GM23338 (cell line): ENCODE results near the gene MLLT1. TPM values are rescaled to one million over a fixed set of nuclear protein-coding genes. Genes with fewer than 3 reads are reported as not detected.

ENCODE experiments used
- ATAC-seq: fragments of 200-7000 bp; cut with Tn5 transposase; 3 replicates; pipeline ENCODE4 v1.9.1; 2020
- DNase-seq: peaks from one replicate; pipeline ENCODE4 v3.0.0-alpha.2; 2015; ENCODE audit warnings: low spot score
- H2AFZ ChIP-seq: fragments of 200-600 bp; sonication (generic); 2 replicates; pipeline ENCODE4 v1.8.0; 2016; ENCODE audit warnings: antibody characterized with exemption, mild to moderate bottlenecking, moderate library complexity
- H3F3A ChIP-seq: fragments of 200-600 bp; sonication (generic); replicated peaks from 2 replicates; pipeline ENCODE4 v1.8.0; 2017; ENCODE audit warnings: antibody characterized with exemption, mixed run types, low read depth
- H3K27ac ChIP-seq: fragments of 200-600 bp; sonication (generic); 2 replicates; pipeline ENCODE4 v1.6.1; 2016; ENCODE audit warnings: low read depth
- H3K27me3 ChIP-seq: fragments of 200-600 bp; sonication (generic); 2 replicates; pipeline ENCODE4 v1.8.0; 2016; ENCODE audit warnings: mild to moderate bottlenecking, mixed run types, moderate library complexity; ENCODE audit not compliant: insufficient read depth
- H3K36me3 ChIP-seq: fragments of 200-600 bp; sonication (generic); 2 replicates; pipeline ENCODE4 v1.8.0; 2016; ENCODE audit warnings: mild to moderate bottlenecking; ENCODE audit not compliant: insufficient read depth
- H3K4me1 ChIP-seq: fragments of 200-600 bp; sonication (generic); 2 replicates; pipeline ENCODE4 v1.8.0; 2016; ENCODE audit warnings: mild to moderate bottlenecking, moderate library complexity; ENCODE audit not compliant: insufficient read depth
- H3K4me2 ChIP-seq: fragments of 200-600 bp; sonication (generic); 2 replicates; pipeline ENCODE4 v1.7.1; 2017; ENCODE audit warnings: mixed run types
- H3K4me3 ChIP-seq: fragments of 200-600 bp; sonication (generic); 2 replicates; pipeline ENCODE4 v1.6.1; 2016; ENCODE audit warnings: mixed run types
- H3K79me2 ChIP-seq: fragments of 200-600 bp; sonication (generic); replicated peaks from 2 replicates; pipeline ENCODE4 v1.8.0; 2017; ENCODE audit warnings: mild to moderate bottlenecking; ENCODE audit not compliant: insufficient read depth
- H3K9me2 ChIP-seq: fragments of 200-600 bp; sonication (generic); 2 replicates; pipeline ENCODE4 v1.8.0; 2017; ENCODE audit not compliant: insufficient read depth
- H4K20me1 ChIP-seq: fragments of 200-600 bp; sonication (generic); replicated peaks from 2 replicates; pipeline ENCODE4 v1.8.0; 2017; ENCODE audit warnings: mild to moderate bottlenecking; ENCODE audit not compliant: insufficient read depth
- H3K27ac Mint-ChIP-seq: 2 replicates; pipeline ENCODE4 v1.8.0; 2020; ENCODE audit warnings: inconsistent platforms, mild to moderate bottlenecking, moderate library complexity, mixed read lengths
- H3K27me3 Mint-ChIP-seq: 3 replicates; pipeline ENCODE4 v1.8.0; 2022; ENCODE audit warnings: low read depth, mild to moderate bottlenecking, moderate library complexity, mixed read lengths, inconsistent platforms; ENCODE audit not compliant: insufficient read depth, poor library complexity
- H3K36me3 Mint-ChIP-seq: 3 replicates; pipeline ENCODE4 v1.8.0; 2021; ENCODE audit warnings: low read depth, mild to moderate bottlenecking, inconsistent platforms, moderate library complexity, mixed read lengths
- H3K4me1 Mint-ChIP-seq: 3 replicates; pipeline ENCODE4 v1.8.0; 2020; ENCODE audit warnings: mild to moderate bottlenecking, inconsistent platforms, mixed read lengths
- H3K4me3 Mint-ChIP-seq: 3 replicates; pipeline ENCODE4 v1.8.0; 2021; ENCODE audit warnings: moderate library complexity, mild to moderate bottlenecking, inconsistent platforms, mixed read lengths
- H3K9me3 Mint-ChIP-seq: 3 replicates; pipeline ENCODE4 v1.8.0; 2020; ENCODE audit warnings: moderate library complexity, mild to moderate bottlenecking, inconsistent platforms, mixed read lengths
- CREB1 ChIP-seq: fragments of 250-450 bp; sonication (Bioruptor Pico); IDR thresholded peaks from 2 replicates; pipeline ENCODE4 v1.5.0; 2020; ENCODE audit warnings: low read depth, mild to moderate bottlenecking, moderate library complexity
- CTCF ChIP-seq, 2 experiments: fragments of 200-600 bp in 1 of 2; sonication (generic) in 1 of 2; conservative IDR thresholded peaks; 2 replicates each; pipeline versions ENCODE4 v1.5.1 to v1.6.1; 2016 to 2017; ENCODE audit warnings: antibody characterized with exemption in 2 of 2, low read depth in 2 of 2, mild to moderate bottlenecking in 2 of 2, moderate library complexity in 1 of 2
- EZH2 ChIP-seq: fragments of 200-600 bp; sonication (generic); IDR thresholded peaks from one replicate; pipeline ENCODE4 v1.8.0; 2017; ENCODE audit warnings: antibody characterized with exemption, mild to moderate bottlenecking, low read depth; ENCODE audit not compliant: unreplicated experiment
- EZH2phosphoT487 ChIP-seq: fragments of 200-600 bp; sonication (generic); IDR thresholded peaks from one replicate; pipeline ENCODE4 v1.8.1; 2018; ENCODE audit warnings: antibody characterized with exemption; ENCODE audit not compliant: unreplicated experiment
- JUNB ChIP-seq: IDR thresholded peaks from one replicate; pipeline ENCODE4 v1.6.1; 2016; ENCODE audit warnings: antibody characterized with exemption; ENCODE audit not compliant: unreplicated experiment
- NANOG ChIP-seq: IDR thresholded peaks from 2 replicates; pipeline ENCODE4 v1.6.1; 2016; ENCODE audit warnings: antibody characterized with exemption, borderline replicate concordance
- POLR2AphosphoS5 ChIP-seq: IDR thresholded peaks from 2 replicates; pipeline ENCODE4 v1.6.1; 2016; ENCODE audit warnings: antibody characterized with exemption, low read depth
- REST ChIP-seq: IDR thresholded peaks from one replicate; pipeline ENCODE4 v1.6.1; 2018; ENCODE audit warnings: antibody characterized with exemption; ENCODE audit not compliant: unreplicated experiment
- STAT1 ChIP-seq: IDR thresholded peaks from one replicate; pipeline ENCODE4 v1.6.1; 2016; ENCODE audit warnings: antibody characterized with exemption; ENCODE audit not compliant: unreplicated experiment
- ZNF114 ChIP-seq: fragments of 250-450 bp; sonication (Bioruptor Pico); IDR thresholded peaks from 2 replicates; pipeline ENCODE4 v1.5.0; 2020; ENCODE audit warnings: mild to moderate bottlenecking, moderate library complexity
- polyA plus RNA-seq: library from polyadenylated mRNA; unstranded; fragments of >200 nt; fragmentation: Nextera tagmentation; extraction: Ambion mirVana; gene quantifications from 2 replicates; pipeline ENCODE4 v1.2.1, GENCODE V29; 2016
- total RNA-seq: library from RNA; depleted of rRNA; stranded (reverse); fragments of >200 nt; shearing (Covaris generic); gene quantifications from 2 replicates; pipeline ENCODE4 v1.2.3, GENCODE V29; 2014
- TF ChIP-seq, protein P1 (sequence below): IDR thresholded peaks from 2 replicates; pipeline ENCODE4 v1.6.1; 2016; ENCODE audit warnings: antibody characterized with exemption

Gene MLLT1
- total and polyA plus RNA-seq, 2 experiments from 2014 or later: 17.8 to 23.4 TPM

DNA sequence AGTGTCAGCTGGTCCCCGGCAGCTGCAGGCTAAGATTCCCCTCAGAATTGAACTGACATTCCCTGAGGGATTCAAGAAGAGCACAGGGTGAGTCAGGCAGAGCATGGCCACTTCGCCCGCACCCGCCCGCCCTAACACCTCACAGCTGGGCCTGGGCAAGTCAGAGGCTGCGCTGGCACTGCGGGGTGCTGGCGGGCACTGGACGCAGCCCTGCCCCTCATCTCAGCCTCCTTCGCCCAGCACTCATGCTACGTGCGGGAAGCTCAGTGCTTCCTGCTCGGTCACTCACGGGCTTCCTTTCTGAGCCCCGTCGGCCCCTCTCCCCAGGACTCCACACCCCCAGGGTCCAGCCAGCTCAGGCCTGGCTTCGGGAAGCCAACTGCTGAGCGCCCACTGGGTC, 56.9 kb downstream of the MLLT1 start:
- ATAC-seq: no peak
- Histone ChIP-seq H3K4me1 (no peaks in the 10 kb centered on the region), H3K79me2 (peaks cover 8% of the 10 kb centered on the region; the same call in 1 of the 2 replicates), H3F3A (no peaks in the 10 kb centered on the region), H3K9me2 (no peaks in the 10 kb centered on the region), H3K27ac (no peak overlapping the region), H3K4me3 (no peak overlapping the region), H4K20me1 (peaks cover 6% of the 10 kb centered on the region), H3K36me3 (no peaks in the 10 kb centered on the region; the same call in 1 of the 2 replicates), H2AFZ (no peak overlapping the region), H3K27me3 (no peaks in the 10 kb centered on the region), H3K4me2 (no peak overlapping the region)
- DNase-seq: no peak
- Mint-ChIP-seq H3K9me3 (no peaks in the 10 kb centered on the region), H3K27ac (no peak overlapping the region), H3K4me3 (no peak overlapping the region), H3K36me3 (peaks cover 17% of the 10 kb centered on the region), H3K4me1 (peaks cover 3% of the 10 kb centered on the region), H3K27me3 (peaks cover 9% of the 10 kb centered on the region)
- TF ChIP-seq EZH2 (no peak), EZH2phosphoT487 (no peak), POLR2AphosphoS5 (no peak), NANOG (no peak), JUNB (no peak), ZNF114 (CRISPR knock-in tag) (no peak), REST (no peak), CTCF (conservative IDR thresholded peaks at IDR 0.05; ENCODE audit: low read depth in 2 of 2) (no peak), STAT1 (no peak), CREB1 (CRISPR knock-in tag) (no peak)
- TF ChIP-seq, protein P1, sequence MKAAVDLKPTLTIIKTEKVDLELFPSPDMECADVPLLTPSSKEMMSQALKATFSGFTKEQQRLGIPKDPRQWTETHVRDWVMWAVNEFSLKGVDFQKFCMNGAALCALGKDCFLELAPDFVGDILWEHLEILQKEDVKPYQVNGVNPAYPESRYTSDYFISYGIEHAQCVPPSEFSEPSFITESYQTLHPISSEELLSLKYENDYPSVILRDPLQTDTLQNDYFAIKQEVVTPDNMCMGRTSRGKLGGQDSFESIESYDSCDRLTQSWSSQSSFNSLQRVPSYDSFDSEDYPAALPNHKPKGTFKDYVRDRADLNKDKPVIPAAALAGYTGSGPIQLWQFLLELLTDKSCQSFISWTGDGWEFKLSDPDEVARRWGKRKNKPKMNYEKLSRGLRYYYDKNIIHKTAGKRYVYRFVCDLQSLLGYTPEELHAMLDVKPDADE: no peak
